22Rv1 (cell line): ENCODE data around the gene TMEM135.

ENCODE experiments used
- ZFX ChIP-seq: fragments of 450-650 bp; IDR thresholded peaks from 2 replicates; pipeline ENCODE4 v1.6.1; 2017; ENCODE audit warnings: antibody characterized with exemption, borderline replicate concordance
- TF ChIP-seq, protein P1 (sequence below): fragments of 450-650 bp; IDR thresholded peaks from 2 replicates; pipeline ENCODE4 v1.5.1; 2017; ENCODE audit warnings: mild to moderate bottlenecking

- TF ChIP-seq, protein P1, sequence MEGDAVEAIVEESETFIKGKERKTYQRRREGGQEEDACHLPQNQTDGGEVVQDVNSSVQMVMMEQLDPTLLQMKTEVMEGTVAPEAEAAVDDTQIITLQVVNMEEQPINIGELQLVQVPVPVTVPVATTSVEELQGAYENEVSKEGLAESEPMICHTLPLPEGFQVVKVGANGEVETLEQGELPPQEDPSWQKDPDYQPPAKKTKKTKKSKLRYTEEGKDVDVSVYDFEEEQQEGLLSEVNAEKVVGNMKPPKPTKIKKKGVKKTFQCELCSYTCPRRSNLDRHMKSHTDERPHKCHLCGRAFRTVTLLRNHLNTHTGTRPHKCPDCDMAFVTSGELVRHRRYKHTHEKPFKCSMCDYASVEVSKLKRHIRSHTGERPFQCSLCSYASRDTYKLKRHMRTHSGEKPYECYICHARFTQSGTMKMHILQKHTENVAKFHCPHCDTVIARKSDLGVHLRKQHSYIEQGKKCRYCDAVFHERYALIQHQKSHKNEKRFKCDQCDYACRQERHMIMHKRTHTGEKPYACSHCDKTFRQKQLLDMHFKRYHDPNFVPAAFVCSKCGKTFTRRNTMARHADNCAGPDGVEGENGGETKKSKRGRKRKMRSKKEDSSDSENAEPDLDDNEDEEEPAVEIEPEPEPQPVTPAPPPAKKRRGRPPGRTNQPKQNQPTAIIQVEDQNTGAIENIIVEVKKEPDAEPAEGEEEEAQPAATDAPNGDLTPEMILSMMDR = no peak
- no peak for TF ChIP-seq ZFX
These were observed 672 bp downstream of the TMEM135 start for GRCh38 chr11:87038235-87038977.
